K562 (cell line): Measurements from ENCODE around the gene SART1. TPM values are rescaled to one million over a fixed set of nuclear protein-coding genes. Genes with fewer than 3 reads are reported as not detected.

Experiments used
- CEBPG ChIP-seq, 3 experiments: fragments of 200-800 bp in 1 of 3; sonication (Bioruptor generic) in 1 of 3; sonication (generic) in 1 of 3; formaldehyde crosslinking in 1 of 3; IDR thresholded peaks in 2 of 3; conservative IDR thresholded peaks in 1 of 3; 2 replicates each; pipeline versions ENCODE4 v1.6.1 to v1.8.0; 2016 to 2022; ENCODE audit warnings: missing compliant biosample characterization in 2 of 3, missing genetic modification characterization in 2 of 3, mild to moderate bottlenecking in 1 of 3, missing genetic modification reagents in 1 of 3
- CREB1 ChIP-seq, 2 experiments: sonication (generic) in 1 of 2; formaldehyde crosslinking in 1 of 2; IDR thresholded peaks; 2 replicates each; pipeline versions ENCODE4 v1.6.1 to v1.8.0; 2012 to 2022; ENCODE audit warnings: inconsistent platforms in 1 of 2, mild to moderate bottlenecking in 1 of 2, missing genetic modification reagents in 1 of 2, moderate library complexity in 1 of 2
- EHMT2 ChIP-seq: fragments of 450-650 bp; IDR thresholded peaks from 2 replicates; pipeline ENCODE4 v1.6.1; 2018; ENCODE audit warnings: antibody characterized with exemption
- EP400 ChIP-seq: fragments of 450-650 bp; IDR thresholded peaks from 2 replicates; pipeline ENCODE4 v1.6.1; 2017; ENCODE audit warnings: antibody characterized with exemption, mild to moderate bottlenecking, moderate library complexity
- FOXA3 ChIP-seq, 2 experiments: fragments of 450-650 bp in 1 of 2; sonication (generic) in 1 of 2; formaldehyde crosslinking; IDR thresholded peaks in 1 of 2; conservative IDR thresholded peaks in 1 of 2; 2 replicates each; pipeline versions ENCODE4 v1.4.0 to v1.8.0; 2020 to 2022; ENCODE audit warnings: mild to moderate bottlenecking in 2 of 2, missing genetic modification reagents in 1 of 2
- FOXK1 ChIP-seq: sonication (generic); formaldehyde crosslinking; IDR thresholded peaks from 2 replicates; pipeline ENCODE4 v1.8.0; 2022; ENCODE audit warnings: missing genetic modification reagents, mild to moderate bottlenecking, borderline replicate concordance
- JUND ChIP-seq, 2 experiments: IDR thresholded peaks; 2 replicates in 1 of 2; 3 replicates in 1 of 2; pipeline ENCODE4 v1.6.1; 2011; ENCODE audit warnings: borderline replicate concordance in 2 of 2, low read depth in 2 of 2, low read length in 2 of 2, improper control_type of control experiment in 1 of 2, missing biosample characterization in 1 of 2, missing genetic modification characterization in 1 of 2, missing genetic modification reagents in 1 of 2
- L3MBTL2 ChIP-seq: fragments of 450-650 bp; IDR thresholded peaks from 2 replicates; pipeline ENCODE4 v1.6.1; 2016; ENCODE audit warnings: mild to moderate bottlenecking, moderate library complexity
- NFE2L1 ChIP-seq: fragments of 450-650 bp; IDR thresholded peaks from 2 replicates; pipeline ENCODE4 v1.6.1; 2016; ENCODE audit warnings: missing genetic modification characterization, low read depth, mild to moderate bottlenecking, missing compliant biosample characterization, moderate library complexity, borderline replicate concordance
- SPI1 ChIP-seq: IDR thresholded peaks from 2 replicates; pipeline ENCODE4 v1.6.1; 2011; ENCODE audit warnings: low read depth, low read length, control low read depth, borderline replicate concordance
- TCF7L2 ChIP-seq: fragments of 150-350 bp; IDR thresholded peaks from 2 replicates; pipeline ENCODE4 v1.6.1; 2016; ENCODE audit warnings: low read depth, mild to moderate bottlenecking, low read length, moderate library complexity
- ZNF146 ChIP-seq: IDR thresholded peaks from one replicate; pipeline ENCODE4 v1.6.1; 2018; ENCODE audit warnings: missing compliant biosample characterization; ENCODE audit not compliant: unreplicated experiment
- ZNF551 ChIP-seq: fragments of 250-450 bp; sonication (Bioruptor Pico); IDR thresholded peaks from 2 replicates; pipeline ENCODE4 v1.5.0; 2021; ENCODE audit warnings: mild to moderate bottlenecking, moderate library complexity
- polyA plus RNA-seq, 8 experiments: library from polyadenylated mRNA; depleted of rRNA in 4 of 8; stranded (reverse) in 5 of 8; unstranded in 3 of 8; fragments of >200 nt; fragmentation: Nextera tagmentation in 2 of 8; fragmentation: Illumina TruSeq in 1 of 8; extraction: Ambion mirVana in 2 of 8; extraction: Trizol in 1 of 8; gene quantifications; 2 replicates each; pipeline versions ENCODE4 v1.2.1 to v1.2.3, GENCODE V29; 2011 to 2014; ENCODE audit warnings: inconsistent platforms in 1 of 8, missing spikeins in 1 of 8
- total RNA-seq, 7 experiments: library from RNA; depleted of rRNA in 6 of 7; stranded (reverse); fragments of >200 nt in 6 of 7; fragmentation: Illumina TruSeq in 2 of 7; extraction: Trizol in 2 of 7; gene quantifications; 2 replicates each; pipeline versions ENCODE4 v1.2.1 to v1.2.3, GENCODE V29; 2011 to 2021; ENCODE audit warnings: low replicate concordance in 1 of 7
- TF ChIP-seq, protein P1 (sequence below), 2 experiments: fragments of 450-650 bp in 1 of 2; sonication (generic) in 1 of 2; formaldehyde crosslinking in 1 of 2; IDR thresholded peaks in 1 of 2; conservative IDR thresholded peaks in 1 of 2; 2 replicates each; pipeline versions ENCODE4 v1.6.1 to v1.8.1; 2016 to 2023; ENCODE audit warnings: mild to moderate bottlenecking in 2 of 2, moderate library complexity in 2 of 2, inconsistent platforms in 1 of 2, missing genetic modification reagents in 1 of 2
- TF ChIP-seq, protein P2 (sequence below): sonication (generic); formaldehyde crosslinking; IDR thresholded peaks from 2 replicates; pipeline ENCODE4 v1.4.0; 2020; ENCODE audit warnings: mild to moderate bottlenecking, missing genetic modification reagents

SART1 gene
- total and polyA plus RNA-seq, 9 of the 15 experiments (the other 6 are each of a cell fraction or from before 2014, with no cell fraction given) = 4.8 to 84.1 (median 31.7) TPM

DNA sequence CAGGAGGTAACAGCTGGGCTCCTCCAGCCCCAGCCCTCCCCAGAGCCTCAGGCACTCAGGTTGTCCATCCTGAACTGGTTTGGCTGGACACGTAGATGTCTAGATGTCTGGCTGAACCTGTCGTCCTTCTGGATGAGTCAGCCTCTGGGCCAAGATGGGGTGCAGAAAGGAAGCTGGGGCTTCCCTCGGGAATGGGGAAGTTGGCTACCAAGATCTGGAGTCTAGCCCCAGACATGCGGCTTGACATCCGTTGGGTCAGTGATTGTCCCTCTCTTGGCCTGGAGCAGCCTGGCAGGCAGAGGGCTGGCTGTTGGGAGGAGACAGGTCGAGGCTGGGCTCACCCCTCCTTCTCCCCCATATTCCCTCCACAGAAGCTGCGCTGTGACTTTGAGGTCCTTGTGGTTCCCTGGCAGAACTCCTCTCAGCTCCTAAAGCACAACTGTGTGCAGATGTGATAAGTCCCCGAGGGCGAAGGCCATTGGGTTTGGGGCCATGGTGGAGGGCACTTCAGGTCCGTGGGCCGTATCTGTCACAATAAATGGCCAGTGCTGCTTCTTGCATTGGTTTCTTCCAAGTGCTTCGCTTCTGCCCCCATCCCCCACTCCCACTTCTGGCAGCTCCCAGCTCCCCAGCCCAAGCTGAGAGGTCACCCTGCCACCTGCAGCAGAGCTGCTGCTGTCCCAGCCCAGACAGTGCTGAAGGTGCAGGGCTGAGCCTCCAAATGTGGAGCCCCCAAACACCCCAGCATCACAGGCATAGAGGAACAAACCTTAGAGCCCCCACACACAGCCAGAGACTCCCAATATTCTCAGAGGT is 51.6 kb downstream of the SART1 start (continued):
- TF ChIP-seq, protein P1, sequence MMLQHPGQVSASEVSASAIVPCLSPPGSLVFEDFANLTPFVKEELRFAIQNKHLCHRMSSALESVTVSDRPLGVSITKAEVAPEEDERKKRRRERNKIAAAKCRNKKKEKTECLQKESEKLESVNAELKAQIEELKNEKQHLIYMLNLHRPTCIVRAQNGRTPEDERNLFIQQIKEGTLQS (IDR thresholded peaks at IDR 0.05) = peak; percentile 48; the same call in 1 of the 2 replicates
- TF ChIP-seq, protein P1 (CRISPR knock-in tag; conservative IDR thresholded peaks at IDR 0.05) = no peak
- no peak for TF ChIP-seq ZNF146 (CRISPR knock-in tag)
- TF ChIP-seq JUND (IDR thresholded peaks at IDR 0.05; ENCODE audit: borderline replicate concordance, low read depth, low read length) = peak; percentile 54
- peak; percentile 78; the same call in 2 of the 3 replicates for TF ChIP-seq JUND (tag; IDR thresholded peaks at IDR 0.05; ENCODE audit: borderline replicate concordance, low read depth, low read length)
- TF ChIP-seq FOXA3 (CRISPR knock-in tag; conservative IDR thresholded peaks at IDR 0.05 in 1 of 2, IDR thresholded peaks at IDR 0.05 in 1 of 2) = 0 out of 4 replicates have a peak, but pooled peaks of 1 of the 2 experiments have one; percentile 79
- TF ChIP-seq, protein P2, sequence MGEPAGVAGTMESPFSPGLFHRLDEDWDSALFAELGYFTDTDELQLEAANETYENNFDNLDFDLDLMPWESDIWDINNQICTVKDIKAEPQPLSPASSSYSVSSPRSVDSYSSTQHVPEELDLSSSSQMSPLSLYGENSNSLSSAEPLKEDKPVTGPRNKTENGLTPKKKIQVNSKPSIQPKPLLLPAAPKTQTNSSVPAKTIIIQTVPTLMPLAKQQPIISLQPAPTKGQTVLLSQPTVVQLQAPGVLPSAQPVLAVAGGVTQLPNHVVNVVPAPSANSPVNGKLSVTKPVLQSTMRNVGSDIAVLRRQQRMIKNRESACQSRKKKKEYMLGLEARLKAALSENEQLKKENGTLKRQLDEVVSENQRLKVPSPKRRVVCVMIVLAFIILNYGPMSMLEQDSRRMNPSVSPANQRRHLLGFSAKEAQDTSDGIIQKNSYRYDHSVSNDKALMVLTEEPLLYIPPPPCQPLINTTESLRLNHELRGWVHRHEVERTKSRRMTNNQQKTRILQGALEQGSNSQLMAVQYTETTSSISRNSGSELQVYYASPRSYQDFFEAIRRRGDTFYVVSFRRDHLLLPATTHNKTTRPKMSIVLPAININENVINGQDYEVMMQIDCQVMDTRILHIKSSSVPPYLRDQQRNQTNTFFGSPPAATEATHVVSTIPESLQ = no peak
- TF ChIP-seq CREB1 (IDR thresholded peaks at IDR 0.05) = no peak
- TF ChIP-seq CREB1 (CRISPR knock-in tag; IDR thresholded peaks at IDR 0.05) = 0 out of 2 replicates have a peak, but pooled peaks have one; percentile 16
- TF ChIP-seq TCF7L2 = no peak
- TF ChIP-seq FOXK1 (CRISPR knock-in tag) = 0 out of 2 replicates have a peak, but pooled peaks have one; percentile 65
- TF ChIP-seq L3MBTL2 = peak; percentile 36
- peak; percentile 81 for TF ChIP-seq EHMT2
- peak; percentile 44; the same call in 1 of the 2 replicates for TF ChIP-seq CEBPG (CRISPR knock-in tag; IDR thresholded peaks at IDR 0.05)
- no peak for TF ChIP-seq CEBPG (tag; conservative IDR thresholded peaks at IDR 0.05 in 1 of 2, IDR thresholded peaks at IDR 0.05 in 1 of 2)
- peak; percentile 55; the same call in 1 of the 2 replicates for TF ChIP-seq SPI1
- no peak for TF ChIP-seq EP400
- no peak for TF ChIP-seq ZNF551 (CRISPR knock-in tag)
- no peak for TF ChIP-seq NFE2L1 (tag)
